NK-92 (cell line): ENCODE measurements around the gene BCR.

Experiments
- DNase-seq: peaks from one replicate; lab custom pipeline; 2025; ENCODE audit not compliant: unreplicated experiment; lab: John Stamatoyannopoulos, UW

Gene BCR

DNA sequence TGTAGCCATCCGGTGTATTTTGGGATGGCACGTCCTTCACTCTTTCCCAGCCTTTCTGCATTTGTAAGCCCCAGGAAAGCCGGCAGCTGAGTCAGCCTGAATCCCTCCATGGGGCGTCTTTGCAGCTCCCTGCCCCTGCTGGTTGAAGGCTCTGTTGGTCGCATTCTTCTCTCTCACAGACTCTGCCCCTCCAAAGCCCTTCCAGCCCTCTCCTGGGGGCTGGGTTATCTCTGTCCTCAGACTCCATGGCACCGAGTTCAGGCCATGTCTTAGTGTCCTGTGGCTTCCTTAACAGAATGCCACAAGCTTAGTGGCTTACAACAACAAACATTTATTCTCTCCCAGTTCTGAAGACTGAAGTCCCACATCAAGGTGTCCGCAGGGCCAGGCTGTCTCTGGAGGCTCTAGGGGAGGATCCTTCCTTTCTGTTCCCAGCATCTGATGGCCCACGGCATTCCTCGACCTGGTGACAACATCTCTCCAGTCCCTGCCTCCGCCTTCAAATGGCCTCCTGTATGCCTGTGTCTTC lies 62.2 kb downstream of the BCR start:
- no peak for DNase-seq

DNA sequence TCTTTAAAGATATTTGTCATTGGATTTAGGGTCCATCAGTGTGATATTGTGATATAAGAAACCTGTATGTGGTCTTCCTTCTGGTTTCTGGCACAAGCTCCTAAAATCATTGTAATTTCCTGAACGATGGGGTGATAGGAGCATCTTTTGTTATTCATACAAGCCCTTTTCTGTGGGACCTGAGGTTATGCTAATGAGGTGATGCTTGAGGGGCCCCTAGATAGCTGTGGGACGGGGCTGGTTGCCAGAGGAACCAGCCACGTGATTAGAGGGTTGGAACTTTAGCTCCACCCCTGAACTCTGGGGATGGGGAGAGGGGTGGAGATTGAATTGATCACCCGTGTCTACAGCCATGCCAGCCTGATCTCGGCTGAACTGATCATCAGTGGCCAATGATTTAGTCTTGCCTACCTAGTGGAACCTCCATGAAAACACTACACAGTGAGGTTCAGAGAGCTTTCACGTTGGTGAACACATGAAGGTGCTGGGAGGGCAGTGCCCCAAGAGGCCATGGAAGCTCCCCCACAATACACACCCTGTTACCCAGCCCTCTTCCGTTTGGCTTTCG lies 62.8 kb downstream of the BCR start:
- no peak for DNase-seq

DNA sequence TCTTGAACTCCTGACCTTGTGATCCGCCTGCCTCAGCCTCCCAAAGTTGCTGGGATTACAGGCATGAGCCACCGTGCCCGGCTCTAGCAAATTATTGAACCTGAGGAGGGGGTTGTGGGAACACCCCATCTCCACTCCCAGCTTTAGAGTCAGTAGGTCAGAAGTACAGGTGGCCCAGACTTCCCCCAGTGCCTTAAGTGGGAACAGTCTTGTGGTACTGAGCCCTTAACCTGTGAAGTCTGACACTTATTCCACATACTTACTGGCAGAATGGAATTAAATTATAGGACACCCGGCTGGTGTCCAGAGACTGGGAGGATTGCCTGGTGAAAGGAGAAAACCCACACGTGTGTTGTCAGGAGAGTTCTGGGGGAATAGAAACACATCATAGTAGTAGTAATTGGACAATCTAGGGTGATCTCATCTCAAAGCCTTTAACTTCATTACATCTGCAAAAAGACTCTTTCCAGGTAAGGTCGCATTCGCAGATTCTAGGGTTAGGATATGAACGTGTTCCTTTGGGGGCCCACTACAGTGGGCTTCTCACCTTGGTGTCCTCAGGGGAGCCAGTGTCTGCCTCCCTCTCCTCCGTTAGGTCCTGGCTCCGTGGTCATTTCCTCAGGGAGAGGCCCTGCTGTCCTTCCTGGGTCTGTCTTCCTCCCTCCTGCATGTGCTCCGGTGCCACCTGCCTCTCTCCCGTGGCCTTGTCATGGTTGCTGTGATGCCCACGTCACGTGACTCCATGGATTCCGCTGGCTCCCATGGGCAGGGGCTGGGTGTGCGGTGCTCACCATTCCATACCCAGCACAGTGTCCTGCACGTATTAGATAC lies 63.8 kb downstream of the BCR start:
- no peak for DNase-seq

DNA sequence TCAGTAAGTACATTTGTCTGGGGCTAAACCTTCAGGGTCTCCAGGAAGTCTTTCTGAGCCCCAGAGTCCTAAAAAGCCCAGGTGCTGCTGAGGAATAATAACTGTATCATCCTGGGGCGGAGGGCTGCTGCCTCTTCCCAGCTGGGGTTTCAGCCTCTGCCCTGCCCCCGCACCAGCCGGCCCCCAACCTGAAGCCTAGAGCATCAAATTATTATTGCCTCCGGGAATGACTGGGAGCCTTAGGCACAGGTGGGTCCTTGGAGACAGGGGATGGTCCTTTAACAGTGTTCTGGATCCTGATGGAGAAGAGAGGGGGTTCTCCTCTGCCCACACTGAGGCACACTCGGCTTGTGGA lies 64.4 kb downstream of the BCR start:
- DNase-seq: no peak

DNA sequence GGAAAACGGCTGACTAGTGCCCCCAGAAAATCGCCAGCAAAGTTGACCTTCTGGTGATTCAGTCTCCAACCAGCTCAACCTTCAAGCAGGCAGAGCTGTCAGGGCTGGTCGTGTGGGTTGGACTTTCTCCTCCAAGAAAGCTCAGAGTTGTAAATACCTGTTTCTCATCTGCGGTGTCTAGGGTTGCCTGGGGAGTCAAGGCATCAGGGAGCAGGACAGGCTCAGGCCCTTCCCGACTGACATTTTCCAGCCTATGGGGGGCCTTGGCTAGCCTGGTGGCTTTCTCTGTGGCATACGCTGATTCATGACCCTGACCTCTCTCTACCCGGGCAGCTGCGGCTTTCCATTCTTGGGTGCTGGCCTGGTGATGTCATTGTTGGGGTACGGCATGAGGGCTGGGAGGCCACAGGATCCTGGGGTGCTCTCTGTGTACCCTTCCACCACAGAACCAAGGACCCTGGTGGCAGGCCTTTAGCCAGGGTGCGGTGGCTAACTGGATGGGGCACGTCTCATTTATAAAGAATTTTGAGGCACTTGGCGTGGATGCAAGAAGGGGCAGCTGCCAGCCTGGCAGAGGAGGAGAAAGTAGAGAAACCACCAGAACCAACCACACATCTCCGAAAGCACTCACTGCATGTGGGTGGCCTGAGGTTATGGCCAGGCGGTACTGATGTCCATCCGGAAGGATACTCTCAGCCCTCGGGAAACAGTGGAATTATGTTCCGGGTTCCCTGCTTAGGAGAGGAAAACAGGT lies 64.9 kb downstream of the BCR start:
- DNase-seq: no peak

DNA sequence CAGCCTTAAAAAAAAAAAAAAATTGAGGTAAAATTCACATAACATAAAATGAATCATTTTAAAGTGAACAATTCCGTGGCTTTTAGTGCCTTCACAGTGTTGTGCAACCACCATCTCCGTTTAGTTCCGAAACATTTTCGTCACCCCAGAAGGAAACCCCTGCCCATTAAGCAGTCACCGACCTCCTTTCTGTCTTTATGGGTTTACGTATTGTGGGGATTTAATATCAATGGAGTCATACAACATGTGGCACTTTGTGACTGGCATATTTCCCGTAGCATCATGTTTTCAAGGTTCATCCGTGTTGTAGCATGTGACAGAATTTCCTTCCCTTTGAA lies 65.5 kb downstream of the BCR start:
- DNase-seq: no peak

DNA sequence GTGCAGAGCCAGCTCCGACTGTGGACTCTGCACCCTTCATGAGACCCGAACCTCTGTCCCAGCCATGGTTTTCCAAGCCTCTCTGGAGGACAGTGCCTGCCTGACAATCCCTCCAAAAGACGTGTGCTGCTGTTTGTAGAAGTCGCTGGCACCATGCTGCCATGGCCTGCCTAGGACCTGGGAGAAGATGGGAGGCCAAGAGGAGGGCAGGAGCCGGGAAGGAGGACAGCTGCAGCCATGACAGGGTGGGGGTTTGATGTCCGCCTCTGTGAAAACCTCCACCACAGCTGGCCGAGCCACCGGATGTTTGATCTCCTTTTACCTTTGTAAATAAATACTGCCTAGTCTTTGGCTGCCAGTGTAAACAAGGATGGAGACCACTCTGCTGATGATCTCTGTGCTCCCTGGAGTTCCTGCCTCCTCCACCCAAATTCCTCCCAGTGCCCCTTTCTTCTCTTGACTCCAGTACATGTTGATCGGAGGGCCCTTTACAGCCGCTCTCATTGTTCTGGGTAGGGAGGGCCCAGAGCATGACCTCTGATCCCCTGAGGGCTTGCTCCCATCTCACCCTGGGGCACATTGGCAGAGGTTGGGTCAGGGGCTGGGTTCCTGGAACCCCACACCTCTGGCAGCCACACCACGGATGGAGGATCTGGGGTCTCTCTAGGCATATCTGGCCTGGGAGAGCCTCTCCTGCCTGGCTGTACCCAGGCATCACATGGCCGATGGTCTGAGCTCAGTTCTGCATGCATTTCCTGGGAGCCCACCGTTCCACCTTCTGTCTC lies 66.9 kb downstream of the BCR start:
- DNase-seq: no peak

DNA sequence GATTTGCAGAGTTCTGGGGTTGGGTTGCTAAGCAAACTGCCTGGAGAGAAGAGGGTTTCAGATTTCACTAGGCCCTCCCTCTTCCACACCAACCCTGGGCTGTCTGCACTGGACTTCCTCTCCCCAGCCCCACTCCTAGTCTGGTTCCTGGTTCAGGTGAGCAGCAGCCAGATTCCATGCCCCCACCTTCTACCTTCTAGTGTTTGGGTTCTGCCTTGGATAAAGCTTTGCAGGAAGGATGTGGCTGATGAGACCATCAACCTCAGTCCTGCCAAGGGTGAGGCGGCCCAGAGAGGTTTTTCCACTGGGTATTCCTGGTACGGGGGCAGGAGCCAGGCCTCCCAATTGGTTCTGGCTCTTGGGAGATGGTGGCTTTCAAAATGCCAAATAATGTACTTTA lies 68.3 kb downstream of the BCR start:
- DNase-seq: no peak

DNA sequence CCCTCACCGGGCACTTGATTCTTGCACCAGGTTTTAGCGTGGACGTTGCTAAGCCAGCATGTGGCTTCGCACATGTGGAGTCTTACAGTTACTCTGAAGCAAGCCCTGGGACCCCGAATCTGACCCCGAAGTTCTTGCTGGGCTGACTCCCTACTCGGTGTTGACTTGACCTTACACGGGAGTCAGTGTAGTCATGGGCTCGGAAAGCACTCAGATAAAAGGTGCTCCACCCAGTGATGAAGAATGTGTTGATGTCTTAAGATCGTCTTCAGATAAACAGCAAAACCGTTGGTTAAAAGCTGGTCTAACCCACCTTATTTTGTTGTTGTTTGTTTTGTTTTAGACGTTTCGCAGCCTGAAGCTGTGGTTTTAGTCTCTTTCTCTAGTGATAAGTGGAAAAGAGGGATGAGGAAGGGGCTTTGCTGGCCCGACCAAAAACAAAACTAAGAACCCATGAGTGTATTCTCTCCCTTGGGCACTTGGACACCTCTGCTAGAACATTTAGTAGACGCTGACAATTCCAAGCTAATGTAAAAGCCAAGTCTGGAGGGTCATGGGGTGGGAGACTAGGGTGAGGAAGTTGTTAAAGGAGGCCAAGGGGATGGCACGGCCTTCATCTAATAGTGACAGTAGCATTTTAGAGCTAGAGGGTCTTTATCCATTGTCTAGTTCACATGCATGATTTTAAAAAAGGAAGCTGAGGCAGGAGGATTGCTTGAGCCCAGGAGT lies 69.9 kb downstream of the BCR start:
- DNase-seq: no peak

DNA sequence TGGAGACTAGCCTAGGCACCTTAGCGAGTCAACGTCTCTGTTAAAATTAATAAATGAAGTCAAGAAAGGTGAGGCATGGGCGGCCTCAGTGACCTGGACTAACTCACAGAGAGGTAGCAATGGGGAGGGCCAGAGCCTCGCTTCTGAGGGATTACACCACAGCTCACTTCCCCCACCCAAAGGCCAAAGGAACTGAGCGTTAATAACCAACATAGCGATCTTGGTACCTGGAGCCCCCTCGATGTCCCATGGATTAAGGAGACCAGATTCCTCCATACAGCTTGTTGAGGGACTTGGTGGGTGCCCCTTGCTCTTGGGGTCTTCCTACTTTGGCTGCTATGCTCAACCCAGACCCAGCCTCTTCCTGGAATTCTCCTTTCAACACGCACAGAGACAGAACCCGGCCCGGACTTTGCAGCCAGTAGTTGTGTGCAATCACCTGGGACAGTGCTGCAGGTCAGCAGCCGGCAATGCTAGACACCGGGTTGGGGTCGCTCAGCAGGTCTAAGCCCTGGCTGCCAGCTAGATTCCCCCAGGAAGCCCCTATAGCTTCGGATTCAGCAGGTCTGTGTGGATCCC lies 70.6 kb downstream of the BCR start:
- no peak for DNase-seq

DNA sequence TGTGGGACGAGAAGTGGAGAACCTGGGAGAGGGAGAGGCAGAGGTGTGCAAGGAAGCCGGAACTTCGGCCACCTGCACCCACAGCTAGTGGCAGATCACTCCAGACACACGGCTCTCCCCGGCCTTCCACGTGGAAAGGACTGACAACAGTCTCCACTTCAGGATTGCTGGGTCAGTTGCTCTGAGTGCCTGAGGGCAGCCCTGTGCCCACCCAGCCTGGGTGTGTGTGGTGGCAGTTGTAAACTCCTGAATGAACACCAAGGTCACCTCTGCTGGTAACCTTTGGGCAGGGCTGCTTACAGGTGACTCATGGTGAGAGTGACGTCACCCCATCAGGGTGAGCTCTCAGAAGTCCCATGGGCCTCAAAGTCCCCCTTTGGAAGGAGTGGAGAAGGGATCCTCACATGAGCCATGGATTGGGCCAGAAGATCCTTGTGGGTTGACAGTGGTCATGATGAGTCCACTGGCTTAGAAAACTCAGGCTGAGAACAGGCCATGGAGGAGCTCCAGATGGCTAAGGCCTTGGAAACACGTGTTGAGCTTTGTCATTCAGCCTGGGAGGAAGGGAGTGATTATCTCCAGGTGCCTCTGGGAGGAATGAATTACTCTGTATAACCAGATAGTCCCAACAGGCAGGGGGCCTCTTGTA lies 71.3 kb downstream of the BCR start:
- DNase-seq: no peak

DNA sequence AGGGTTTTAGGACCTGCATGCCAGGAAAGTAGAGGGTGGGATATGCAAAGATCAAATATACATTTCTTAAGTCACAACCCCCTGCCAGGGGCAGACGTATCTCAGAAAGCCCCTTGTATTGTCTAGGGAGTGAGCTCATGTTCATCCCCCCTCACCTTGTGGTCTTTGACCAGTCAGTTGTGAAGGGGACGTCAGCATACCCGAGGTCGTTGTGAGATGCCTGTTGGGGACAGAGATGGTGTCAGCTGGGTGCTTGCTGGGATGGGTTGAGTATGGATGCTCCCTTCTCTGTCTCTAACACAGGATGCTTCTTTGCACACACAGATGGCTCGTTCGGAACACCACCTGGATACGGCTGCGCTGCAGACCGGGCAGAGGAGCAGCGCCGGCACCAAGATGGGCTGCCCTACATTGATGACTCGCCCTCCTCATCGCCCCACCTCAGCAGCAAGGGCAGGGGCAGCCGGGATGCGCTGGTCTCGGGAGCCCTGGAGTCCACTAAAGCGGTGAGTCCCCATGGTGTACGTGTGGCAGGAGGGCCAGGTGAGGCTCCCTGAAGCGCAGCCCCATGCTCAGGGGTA lies 73.3 kb downstream of the BCR start:
- no peak for DNase-seq

DNA sequence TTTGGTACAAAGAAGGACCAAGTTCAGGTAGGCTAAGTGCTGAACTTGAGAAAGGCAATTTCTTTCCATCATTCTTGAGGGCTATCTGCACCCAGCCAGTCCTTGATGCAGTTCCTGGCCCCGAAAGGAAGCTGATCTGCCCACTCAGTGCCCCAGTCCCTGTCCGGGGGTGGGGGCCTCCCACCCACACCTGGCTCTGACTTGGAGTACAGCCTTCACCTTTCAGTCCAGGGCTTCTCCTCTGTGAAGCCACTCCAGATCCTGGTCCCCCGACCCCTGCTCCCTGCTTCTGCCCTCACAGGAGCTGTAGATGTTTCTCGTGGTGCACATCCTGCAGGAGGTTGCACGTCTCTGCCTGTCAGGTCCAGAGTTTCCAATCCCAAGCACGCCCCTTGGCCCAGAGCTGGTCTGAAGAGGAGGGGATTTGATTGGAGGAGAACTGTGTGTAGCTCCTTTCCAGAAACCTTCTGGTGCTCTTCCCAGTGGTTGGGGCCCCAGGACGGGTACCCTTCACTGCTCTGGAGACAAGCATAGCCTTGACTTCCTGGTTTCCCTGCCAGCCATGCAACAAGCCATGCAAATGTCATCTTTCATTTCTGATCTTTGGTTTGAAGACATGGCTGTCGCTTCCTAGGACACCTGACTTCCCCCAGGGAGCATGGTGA lies 75.3 kb downstream of the BCR start:
- DNase-seq: no peak

DNA sequence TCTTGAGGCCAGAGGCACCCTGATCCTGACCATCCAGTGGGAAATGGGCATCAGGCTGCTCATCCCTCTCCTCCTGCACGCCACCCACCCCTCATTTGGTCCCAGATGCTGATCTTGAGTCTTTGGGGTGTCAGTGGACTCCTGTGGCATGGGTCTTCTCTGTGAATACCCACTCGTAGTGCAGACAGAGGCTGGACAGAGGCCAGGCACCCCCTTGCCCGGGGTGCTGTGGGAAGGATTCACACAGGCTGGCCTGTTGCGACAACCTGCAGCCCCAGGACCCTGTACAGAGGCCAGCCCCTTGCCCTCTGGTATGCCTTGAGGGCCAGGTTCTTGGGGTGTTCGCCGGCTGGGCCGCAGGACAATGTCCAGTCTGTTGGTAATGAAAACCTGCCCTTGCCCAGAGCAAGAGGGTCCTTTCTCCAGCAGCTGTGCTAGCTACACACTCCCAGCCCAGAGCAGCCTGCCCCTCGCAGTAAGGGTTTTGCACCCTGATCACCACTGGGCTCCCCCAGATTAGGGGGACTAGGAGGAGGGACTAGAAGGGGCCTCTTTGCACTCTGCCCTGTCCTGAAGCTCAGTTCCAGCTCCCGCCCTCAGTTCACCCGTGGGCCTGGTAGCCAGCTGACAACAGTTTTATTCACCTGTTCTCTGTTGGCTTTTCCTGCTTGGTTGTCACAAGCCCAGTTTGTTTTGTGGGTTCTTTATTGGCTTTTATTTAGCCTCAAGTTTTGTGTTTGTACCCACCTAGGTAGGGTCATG lies 76.0 kb downstream of the BCR start:
- no peak for DNase-seq

DNA sequence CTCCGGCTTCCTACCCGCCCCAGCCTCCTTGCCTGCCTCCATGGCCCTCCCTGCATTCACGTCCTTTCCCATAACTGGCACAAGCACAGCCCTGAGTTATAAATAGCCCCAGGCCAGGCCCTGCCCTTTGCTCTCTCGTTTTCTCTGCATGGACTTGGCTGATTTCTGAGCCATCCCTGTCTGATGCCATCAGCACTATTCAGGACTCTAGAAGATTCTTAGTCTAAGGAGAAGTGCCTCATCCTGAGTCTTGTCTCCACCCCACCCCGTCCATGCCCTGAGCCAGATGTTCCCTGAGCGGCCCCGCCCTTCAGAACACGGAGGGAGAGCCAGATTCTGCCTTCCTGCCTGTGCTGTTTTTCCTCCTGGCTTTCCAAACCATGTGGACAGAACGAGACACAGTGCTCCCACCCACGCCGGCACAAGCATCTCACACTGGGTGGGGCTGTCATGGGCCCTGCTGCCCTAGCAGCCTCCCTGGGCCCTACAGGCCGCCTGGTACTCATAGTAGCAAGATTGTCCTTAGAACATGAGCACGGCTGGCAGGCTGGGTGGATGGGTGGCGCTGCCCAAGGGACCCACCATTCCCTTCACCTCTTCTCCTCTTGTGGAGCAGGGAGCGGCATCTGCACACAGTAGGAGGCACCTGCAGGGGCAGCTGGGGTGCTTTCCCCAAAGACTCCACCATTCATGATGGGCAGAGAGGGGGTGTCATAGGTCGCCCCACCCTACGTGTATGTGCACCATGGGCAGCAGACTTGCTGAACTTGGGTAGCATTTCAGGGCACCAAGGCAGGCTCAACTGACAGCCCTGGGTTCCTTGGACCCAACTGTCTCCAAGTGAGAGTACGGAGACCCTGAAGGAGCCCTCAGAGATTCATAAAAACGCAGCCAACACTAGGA lies 76.9 kb downstream of the BCR start:
- DNase-seq: no peak

DNA sequence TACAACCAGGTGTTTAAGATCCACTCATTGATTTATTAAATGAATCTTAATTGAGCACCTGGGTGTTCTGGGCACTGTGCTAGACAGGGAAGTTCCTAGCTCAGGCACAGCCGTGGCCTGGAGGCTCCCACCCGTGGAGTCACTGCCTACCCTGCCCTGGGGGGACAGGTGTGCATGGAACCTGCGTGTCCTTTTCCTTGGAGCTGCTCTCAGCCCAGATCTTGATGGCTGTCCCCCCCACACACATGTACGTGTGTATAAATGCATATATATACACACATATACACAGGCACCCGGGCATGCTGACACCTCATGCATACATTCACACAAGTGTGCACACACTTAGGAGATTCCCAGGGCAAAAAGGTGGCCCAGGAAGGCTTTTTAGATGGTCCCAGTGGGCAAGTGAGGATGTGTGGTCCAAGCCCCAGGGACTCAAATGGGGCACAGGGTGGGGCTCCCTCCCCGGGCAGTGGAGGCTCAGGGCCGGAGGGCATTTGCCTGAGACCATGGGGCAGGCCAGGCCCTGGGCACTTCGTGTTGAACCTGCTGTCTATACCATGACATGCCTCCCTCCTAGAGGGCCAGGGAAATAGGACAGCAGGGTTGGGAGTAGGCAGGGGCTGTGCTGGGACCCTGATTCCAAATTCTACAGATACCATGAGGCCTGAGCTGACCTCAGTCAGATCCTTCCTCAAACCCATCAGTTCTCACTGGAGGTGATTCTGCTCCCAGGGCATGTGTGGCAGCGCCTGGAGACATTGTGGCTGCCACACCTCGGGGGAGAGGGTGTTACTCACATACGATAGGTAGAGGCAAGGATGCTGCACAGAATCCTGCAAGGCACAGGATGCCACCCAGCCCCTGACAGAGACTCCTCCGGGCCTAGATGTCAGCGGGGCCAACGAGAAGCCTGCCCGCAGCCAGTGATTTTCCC lies 77.8 kb downstream of the BCR start:
- DNase-seq: no peak
